ENCODE data around the gene BANP.
A peak's percentile ranks its signal among the peaks of the same experiment; 100 is the strongest.
"Not testable (repeated sequence)": the region's sequence is repeated elsewhere in the genome, so short reads cannot be mapped to it uniquely, and the experiment has no call there.

Gene BANP

DNA sequence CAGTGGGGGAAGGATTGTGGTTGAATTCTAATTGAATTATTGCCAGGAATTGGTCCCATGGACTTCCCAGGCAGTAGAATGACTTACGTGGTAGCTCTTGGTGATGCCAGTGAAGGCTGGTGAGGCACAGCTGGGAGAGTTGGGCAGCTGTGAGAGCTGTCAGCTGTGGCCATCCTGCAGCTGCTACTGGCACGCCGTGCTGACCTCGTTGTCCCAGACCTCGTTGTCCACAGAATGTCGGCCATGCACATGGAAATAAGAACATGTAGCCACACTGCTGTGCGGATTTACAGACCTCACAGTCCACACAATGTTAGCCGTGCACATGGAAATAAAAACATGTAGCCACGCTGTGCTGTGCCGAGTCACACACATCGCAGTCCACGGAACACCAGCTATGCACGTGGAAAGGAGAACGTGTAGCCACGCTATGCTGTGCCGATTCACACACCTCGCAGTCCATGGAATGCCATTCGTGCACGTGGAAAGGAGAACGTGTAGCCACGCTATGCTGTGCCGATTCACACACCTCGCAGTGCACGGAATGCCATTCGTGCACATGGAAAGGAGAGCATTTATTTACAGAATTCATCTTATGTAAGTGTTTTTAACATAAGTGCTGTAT lies 59.2 kb downstream of the BANP start:
- no peak overlapping the region for H3K4me3 Mint-ChIP-seq
- H3K4me1 Mint-ChIP-seq = no peaks in the 10 kb centered on the region
- no peak for DNase-seq
- CTCF ChIA-PET = no interaction called here
- no peaks in the 10 kb centered on the region for H3K9me3 Mint-ChIP-seq
- peaks cover 26% of the 10 kb centered on the region for H3K36me3 Mint-ChIP-seq
- no peaks in the 10 kb centered on the region for H3K27me3 Mint-ChIP-seq
- H3K27ac Mint-ChIP-seq = no peak overlapping the region

DNA sequence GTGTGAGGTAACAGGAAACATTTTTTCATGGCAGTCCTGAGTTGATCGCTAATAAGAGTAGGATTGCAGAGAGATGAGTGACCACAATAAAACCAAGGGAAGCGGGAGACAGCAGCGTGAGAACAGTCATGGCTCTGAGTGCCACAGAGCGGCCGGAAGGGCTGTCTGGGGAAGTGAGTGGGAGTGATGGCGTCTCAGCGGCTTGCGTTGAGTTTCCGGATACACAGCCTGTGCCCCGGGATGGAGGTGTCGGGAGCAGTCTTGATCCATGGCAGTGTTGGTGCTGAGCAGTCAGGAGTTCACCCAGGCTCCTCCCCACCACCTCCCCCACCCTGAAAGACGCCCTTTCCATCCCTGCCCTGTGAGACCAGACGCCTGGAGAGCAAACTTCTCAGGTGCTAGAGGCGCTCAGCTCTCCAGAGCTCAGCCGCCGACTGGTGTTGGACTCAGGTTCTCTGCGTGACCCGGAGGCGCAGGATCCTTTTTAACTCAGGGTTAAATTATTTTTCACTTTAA lies 59.8 kb downstream of the BANP start:
- Mint-ChIP-seq H3K27ac (no peak overlapping the region), H3K4me1 (no peaks in the 10 kb centered on the region), H3K27me3 (no peaks in the 10 kb centered on the region), H3K36me3 (peaks cover 23% of the 10 kb centered on the region), H3K4me3 (no peak overlapping the region), H3K9me3 (no peaks in the 10 kb centered on the region)
- CTCF ChIA-PET = no interaction called here
- DNase-seq = peak; percentile 8

DNA sequence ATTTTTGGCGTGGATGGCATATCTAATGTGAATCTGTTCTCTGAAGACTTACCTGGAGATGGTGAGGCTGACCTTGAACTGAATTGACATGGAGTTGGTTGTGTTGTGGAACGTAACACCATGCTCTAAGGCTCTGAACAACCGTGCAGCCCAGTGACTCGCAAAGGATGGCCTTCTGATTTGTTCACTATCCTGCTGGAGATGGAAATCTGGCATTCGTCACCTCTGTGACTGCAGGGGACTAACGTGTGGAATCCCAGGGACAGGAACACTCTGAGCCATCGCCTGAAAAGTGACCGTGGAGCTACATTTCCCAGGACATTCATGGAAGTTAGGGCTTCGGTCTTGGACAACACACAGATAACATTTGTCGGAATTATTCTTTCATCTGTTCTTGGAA lies 61.1 kb downstream of the BANP start:
- Mint-ChIP-seq H3K36me3 (peaks cover 21% of the 10 kb centered on the region), H3K27ac (no peak overlapping the region), H3K4me3 (no peak overlapping the region)

DNA sequence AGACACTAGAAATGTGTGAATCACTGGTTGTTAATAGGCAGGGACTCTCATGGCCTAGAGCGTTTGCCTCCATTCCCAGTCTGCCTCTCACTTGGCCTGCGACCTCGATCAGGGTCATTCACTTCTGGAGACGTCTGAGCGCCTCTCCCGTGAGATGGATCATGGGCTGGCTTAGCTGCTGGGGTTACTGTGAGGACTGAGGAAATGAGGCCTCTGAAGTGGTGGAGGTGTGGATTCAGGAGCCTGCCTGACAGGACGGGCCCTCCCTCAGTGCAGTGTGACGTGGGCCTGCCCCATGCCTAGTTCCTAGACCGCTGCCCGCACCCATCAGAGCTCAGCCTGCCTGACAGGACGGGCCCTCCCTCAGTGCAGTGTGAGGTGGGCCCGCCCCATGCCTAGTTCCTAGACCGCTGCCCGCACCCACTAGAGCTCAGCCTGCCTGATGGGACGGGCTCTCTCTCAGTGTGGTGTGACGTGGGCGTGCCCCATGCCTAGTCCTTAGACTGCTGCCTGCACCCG lies 61.9 kb downstream of the BANP start:
- H3K4me3 Mint-ChIP-seq = no peak overlapping the region
- peaks cover 14% of the 10 kb centered on the region for H3K36me3 Mint-ChIP-seq
- H3K27me3 Mint-ChIP-seq = no peaks in the 10 kb centered on the region
- DNase-seq = no peak
- CTCF ChIA-PET = no interaction called here
- no peaks in the 10 kb centered on the region for H3K4me1 Mint-ChIP-seq
- H3K27ac Mint-ChIP-seq = no peak overlapping the region
- H3K9me3 Mint-ChIP-seq = no peaks in the 10 kb centered on the region

More for the DNA sequence above, 61.1 kb downstream of the BANP start:
- CTCF ChIA-PET = no interaction called here
- no peak for DNase-seq
- no peaks in the 10 kb centered on the region for H3K4me1 Mint-ChIP-seq
- H3K9me3 Mint-ChIP-seq = no peaks in the 10 kb centered on the region
- H3K27me3 Mint-ChIP-seq = no peaks in the 10 kb centered on the region

DNA sequence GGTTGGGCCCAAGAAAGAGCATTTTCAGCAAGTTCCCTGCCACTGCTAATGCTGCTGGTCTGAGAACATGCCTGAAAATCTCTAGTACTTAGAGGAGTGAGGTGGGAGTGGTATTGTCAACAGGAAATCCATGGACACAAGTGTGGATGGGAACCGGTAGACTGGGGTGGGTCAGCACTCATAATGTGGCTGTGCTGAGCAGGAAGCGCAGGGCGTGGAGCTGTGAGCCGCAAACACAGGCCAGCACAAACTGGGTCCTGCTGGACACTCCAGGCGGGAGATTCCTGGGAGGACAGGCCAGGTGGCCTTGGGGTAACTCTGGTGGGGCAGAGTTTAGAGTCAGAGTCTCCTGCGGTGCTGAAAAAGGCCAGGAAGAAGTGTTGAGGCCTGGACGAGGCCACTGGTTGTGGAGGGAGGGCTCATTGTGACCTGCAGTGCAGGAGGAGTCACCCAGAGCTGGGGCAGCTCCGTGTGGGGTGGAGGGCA lies 62.6 kb downstream of the BANP start:
- H3K36me3 Mint-ChIP-seq = peaks cover 10% of the 10 kb centered on the region
- CTCF ChIA-PET = no interaction called here
- DNase-seq = no peak
- H3K4me1 Mint-ChIP-seq = no peaks in the 10 kb centered on the region
- H3K27me3 Mint-ChIP-seq = no peaks in the 10 kb centered on the region
- H3K4me3 Mint-ChIP-seq = no peak overlapping the region
- H3K27ac Mint-ChIP-seq = peak overlapping the region; percentile 28
- H3K9me3 Mint-ChIP-seq = no peaks in the 10 kb centered on the region

DNA sequence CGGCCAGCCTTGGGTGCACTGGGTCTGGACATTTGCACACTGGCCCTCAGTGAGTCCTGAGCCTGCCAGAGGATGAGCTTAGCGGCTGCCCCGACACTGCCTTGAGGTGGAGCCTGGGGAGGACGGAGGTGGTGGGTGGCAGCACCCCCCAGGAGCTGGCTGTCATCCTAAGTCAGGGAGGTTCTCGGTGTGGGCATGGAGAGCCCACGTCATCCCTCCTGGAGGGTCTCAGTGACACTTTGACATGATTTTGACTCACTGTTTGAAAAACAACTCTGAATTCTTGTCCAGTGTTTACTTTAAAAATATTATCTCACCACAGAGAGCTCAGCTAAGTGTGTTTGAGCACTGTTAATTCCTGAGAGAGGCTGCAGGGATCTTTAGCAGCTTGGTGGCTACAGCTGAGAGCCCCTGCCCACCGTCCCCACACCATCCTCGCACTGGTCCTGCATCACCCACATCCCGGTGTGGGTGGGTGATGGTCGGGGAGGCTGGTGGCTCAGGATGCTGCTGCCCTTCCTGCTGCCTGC lies 63.1 kb downstream of the BANP start:
- H3K36me3 Mint-ChIP-seq = peaks cover 7% of the 10 kb centered on the region
- no peak for DNase-seq
- no peaks in the 10 kb centered on the region for H3K27me3 Mint-ChIP-seq
- no peak overlapping the region for H3K27ac Mint-ChIP-seq
- no peaks in the 10 kb centered on the region for H3K9me3 Mint-ChIP-seq
- no peak overlapping the region for H3K4me3 Mint-ChIP-seq
- CTCF ChIA-PET = no interaction called here
- no peaks in the 10 kb centered on the region for H3K4me1 Mint-ChIP-seq

DNA sequence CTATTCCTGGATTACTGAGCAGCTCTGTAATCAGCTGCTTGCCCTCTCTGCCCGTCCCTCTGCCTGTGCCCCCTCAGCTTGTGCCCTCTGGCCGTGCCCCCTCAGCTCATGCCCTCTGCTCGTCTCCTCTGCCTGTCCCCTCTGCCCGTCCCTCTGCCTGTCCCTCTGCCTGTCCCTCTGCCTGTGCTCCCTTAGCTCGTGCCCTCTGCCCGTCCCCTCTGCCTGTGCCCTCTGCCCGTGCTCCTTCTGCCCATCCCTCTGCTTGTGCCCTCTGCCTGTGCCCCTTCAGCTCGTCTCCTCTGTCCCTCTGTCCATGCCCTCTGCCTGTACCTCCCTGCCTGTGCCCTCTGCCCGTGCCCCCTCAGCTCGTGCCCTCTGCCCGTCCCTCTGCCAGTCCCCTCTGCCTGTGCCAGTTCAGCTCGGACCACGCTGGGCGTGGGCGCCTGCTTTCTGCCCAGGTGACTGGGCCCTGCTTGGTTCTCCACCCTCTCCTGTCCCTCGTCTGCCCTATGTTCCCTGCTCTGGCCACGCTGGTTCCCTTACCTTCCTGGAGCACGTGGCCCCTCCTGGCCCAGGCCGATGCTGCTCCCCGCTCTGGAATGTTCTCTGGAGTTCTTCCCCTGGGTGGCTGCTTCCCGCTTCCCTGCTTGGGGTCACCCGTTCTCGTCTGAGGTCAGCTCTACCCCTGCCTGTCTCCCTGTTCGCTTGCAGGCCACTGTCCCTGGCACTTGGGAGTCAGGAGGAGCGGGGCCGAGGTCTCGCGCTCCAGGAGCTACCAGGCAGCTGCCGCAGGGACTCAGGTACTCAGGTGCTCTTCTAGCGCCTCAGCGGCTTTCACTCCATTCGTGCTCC lies 63.9 kb downstream of the BANP start:
- Mint-ChIP-seq H3K36me3 (peaks cover 7% of the 10 kb centered on the region), H3K9me3 (no peaks in the 10 kb centered on the region), H3K4me1 (no peaks in the 10 kb centered on the region), H3K27me3 (no peaks in the 10 kb centered on the region), H3K4me3 (no peak overlapping the region), H3K27ac (no peak overlapping the region)
- CTCF ChIA-PET = no interaction called here
- no peak for DNase-seq

DNA sequence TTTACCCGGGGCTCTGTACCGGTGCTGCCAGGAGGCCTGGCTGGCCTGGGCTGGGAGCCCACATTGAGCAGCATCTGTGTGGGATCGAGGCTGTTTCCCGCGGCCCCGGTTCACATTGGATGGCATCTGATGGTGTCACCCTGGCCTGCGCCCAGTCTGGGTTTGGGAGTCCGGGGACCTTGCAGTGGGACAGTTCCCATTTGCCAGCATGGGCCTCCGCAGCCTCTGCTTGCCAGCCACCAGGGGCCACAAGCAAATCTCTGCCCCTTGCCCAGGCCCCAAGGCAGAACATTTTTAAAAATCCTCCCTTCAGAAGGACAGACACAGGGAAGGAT lies 64.5 kb downstream of the BANP start:
- H3K27ac Mint-ChIP-seq = no peak overlapping the region
- no peak for DNase-seq
- no peaks in the 10 kb centered on the region for H3K4me1 Mint-ChIP-seq
- CTCF ChIA-PET = no interaction called here
- no peaks in the 10 kb centered on the region for H3K9me3 Mint-ChIP-seq
- H3K36me3 Mint-ChIP-seq = peaks cover 7% of the 10 kb centered on the region
- no peaks in the 10 kb centered on the region for H3K27me3 Mint-ChIP-seq
- H3K4me3 Mint-ChIP-seq = no peak overlapping the region

DNA sequence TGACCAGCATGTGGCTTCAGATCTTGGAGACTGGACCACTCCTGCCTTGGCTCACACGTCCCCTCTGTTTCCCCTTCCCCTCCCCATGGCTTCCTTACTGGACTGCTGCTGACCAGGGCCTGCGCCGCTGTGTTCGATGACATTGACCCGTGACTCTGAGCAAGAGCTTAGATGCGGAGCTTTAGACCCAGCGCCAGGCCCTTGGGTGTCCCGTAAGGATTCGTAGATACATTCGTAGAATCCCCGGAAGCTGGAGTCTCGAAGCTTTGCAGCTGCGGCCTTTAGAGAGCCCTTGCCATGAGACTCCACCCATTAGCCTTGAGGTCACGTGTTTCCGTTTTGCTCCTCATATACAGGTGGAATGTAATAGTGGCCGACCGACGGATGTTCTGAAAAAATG lies 65.2 kb downstream of the BANP start:
- H3K4me1 Mint-ChIP-seq, H3K36me3 Mint-ChIP-seq, DNase-seq, CTCF ChIA-PET, H3K4me3 Mint-ChIP-seq, H3K9me3 Mint-ChIP-seq, H3K27ac Mint-ChIP-seq, H3K27me3 Mint-ChIP-seq: not testable (repeated sequence)

DNA sequence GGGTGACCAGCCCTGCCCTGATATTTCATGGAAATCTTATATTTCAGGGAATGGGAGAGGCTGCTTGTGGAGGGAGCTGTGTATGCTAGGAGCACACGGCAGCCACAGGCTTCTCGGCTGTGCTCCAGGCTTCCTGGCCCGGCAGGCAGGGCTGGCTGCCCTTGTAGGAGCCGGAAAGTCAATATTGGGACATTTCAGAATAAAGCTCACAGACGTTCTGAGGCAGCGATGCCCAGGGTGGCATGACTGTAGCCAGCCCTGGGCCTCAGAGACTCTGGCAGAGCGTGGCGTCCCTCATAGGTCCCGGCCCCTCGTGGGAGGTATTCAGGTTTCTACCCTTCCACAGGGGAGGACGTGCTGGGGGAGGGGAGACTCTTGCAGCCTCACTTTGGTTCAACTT lies 65.7 kb downstream of the BANP start:
- H3K36me3 Mint-ChIP-seq = peaks cover 7% of the 10 kb centered on the region
- H3K4me3 Mint-ChIP-seq = no peak overlapping the region
- CTCF ChIA-PET = no interaction called here
- H3K27me3 Mint-ChIP-seq = no peaks in the 10 kb centered on the region
- H3K4me1 Mint-ChIP-seq = no peaks in the 10 kb centered on the region
- no peak for DNase-seq
- H3K27ac Mint-ChIP-seq = no peak overlapping the region
- H3K9me3 Mint-ChIP-seq = no peaks in the 10 kb centered on the region

DNA sequence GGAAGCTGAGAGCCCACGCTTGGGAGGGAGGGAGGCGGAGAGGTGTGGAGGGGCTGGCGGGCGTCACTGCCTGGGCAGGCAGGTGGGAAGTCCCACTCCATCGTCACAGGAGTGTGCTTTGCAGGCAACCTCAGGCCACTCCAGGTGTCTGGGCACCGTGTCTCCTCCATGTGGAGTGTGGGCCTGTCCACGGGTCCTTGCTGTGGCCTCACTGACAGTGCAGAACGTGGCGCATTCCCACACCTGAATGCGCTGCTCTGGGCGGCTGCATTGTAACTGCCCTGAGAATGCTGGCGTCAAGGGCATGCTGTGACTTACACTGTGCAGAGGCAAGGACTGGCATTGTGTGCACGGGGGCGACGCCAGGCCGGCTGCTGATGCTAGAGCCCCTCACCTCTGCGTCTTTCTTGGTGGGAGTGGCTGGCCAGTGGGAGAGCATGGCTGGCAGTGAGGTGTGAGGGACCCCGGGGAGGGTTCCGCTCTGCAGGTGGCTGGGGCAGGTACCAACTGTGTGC lies 66.4 kb downstream of the BANP start:
- H3K4me3 Mint-ChIP-seq = no peak overlapping the region
- no peaks in the 10 kb centered on the region for H3K27me3 Mint-ChIP-seq
- CTCF ChIA-PET = no interaction called here
- no peak overlapping the region for H3K27ac Mint-ChIP-seq
- H3K36me3 Mint-ChIP-seq = peaks cover 4% of the 10 kb centered on the region
- no peaks in the 10 kb centered on the region for H3K4me1 Mint-ChIP-seq
- DNase-seq = no peak
- no peaks in the 10 kb centered on the region for H3K9me3 Mint-ChIP-seq

DNA sequence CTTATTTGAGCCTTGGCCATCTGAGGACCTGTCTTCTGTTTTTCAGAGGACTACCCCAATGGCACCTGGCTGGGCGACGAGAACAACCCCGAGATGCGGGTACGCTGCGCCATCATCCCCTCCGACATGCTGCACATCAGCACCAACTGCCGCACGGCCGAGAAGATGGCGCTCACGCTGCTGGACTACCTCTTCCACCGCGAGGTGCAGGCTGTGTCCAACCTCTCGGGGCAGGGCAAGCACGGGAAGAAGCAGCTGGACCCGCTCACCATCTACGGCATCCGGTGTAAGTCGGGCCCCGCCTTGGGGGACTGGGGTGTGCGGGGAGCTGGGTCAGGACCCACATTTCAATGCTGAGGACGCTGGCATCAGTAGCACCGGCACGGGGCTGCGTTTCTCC lies 67.1 kb downstream of the BANP start:
- H3K4me1 Mint-ChIP-seq, H3K27ac Mint-ChIP-seq, CTCF ChIA-PET, H3K4me3 Mint-ChIP-seq, DNase-seq, H3K9me3 Mint-ChIP-seq, H3K27me3 Mint-ChIP-seq, H3K36me3 Mint-ChIP-seq: not testable (repeated sequence)

DNA sequence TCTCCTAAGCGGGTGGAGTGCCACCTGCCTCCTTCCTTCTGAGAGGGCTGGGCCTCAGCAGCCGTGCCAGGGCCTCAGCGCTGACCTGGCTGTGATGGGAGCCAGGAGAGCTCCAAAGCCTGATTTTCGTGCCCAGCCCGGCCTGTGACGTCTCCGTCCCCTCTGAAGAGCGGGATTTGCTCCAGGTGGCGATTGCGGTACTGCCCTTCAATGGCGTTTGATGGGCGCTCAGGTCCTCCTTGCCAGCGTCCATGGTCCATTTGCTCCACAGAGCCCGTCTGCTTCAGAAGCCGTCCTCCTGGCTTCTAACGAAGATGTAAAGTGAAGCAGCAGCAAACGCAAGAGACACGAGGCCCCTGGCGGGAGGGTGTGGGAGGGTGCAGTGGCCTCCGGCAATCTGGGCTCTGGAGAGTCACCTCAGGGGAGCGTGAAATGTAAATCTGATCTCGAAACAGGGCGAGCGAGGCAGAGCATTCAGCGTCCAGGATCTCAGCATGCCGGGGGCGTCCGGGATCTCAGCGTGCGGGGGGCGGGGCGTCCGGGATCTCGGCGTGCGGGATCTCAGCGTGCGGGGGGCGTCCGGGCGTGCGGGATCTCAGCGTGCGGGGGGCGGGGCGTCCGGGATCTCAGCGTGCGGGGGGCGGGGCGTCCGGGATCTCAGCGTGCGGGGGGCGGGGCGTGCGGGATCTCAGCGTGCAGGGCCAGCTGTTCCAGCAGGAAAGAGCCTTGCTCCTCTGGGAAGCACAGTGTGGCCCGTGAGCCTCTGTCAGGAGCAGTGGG lies 68.0 kb downstream of the BANP start:
- H3K36me3 Mint-ChIP-seq, H3K4me3 Mint-ChIP-seq, DNase-seq, H3K27ac Mint-ChIP-seq, H3K27me3 Mint-ChIP-seq, H3K9me3 Mint-ChIP-seq, H3K4me1 Mint-ChIP-seq, CTCF ChIA-PET: not testable (repeated sequence)

DNA sequence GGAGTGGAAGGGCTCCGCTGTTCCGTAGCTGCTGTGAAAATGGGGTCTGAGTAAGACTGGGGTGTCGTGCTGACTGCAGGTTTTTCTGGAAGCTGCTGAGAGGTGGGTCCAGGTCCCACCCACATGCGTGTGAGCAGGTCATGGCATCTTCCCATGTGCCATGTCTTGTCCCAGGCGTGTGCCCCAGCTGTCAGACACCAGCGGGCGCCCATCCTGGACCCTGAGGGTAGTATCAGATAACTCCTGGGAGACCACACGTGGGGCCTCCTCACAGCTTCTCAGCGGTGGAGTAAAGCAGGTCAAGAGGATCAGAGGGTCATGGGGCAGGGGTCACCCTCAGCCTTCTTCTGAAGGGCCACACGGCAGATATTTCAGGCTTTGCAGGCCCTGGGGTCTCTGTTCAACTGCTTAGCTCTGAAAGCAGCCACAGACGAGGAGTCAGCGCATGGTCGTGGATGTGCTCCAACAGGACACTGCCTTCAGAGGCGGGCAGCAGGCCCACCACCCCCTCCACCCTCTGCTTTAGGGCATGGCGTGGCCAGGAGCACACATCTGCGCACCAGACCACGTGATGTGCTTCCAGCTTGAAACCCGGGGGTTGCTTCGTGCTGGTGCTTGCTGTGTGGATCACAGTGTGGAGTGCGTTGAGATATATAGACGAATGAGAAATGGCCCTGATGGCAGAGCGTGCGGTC lies 68.7 kb downstream of the BANP start:
- H3K27ac Mint-ChIP-seq = peak overlapping the region; percentile 61
- CTCF ChIA-PET = no interaction called here

More for the DNA sequence above, 68.7 kb downstream of the BANP start:
- Mint-ChIP-seq H3K4me3 (no peak overlapping the region), H3K9me3 (no peaks in the 10 kb centered on the region), H3K36me3 (peaks cover 5% of the 10 kb centered on the region), H3K27me3 (no peaks in the 10 kb centered on the region), H3K4me1 (no peaks in the 10 kb centered on the region)
- no peak for DNase-seq

Data from activated naive CD4-positive, alpha-beta T cell treated with anti-CD3 and anti-CD28 coated beads, Interleukin-2, amount 10 ng/mL, durations not matched to agents 7 days and 5 days (primary cell).